ENCODE data around the gene DMD. TPM values are rescaled to one million over a fixed set of nuclear protein-coding genes. Genes with fewer than 3 reads are reported as not detected.

DMD gene
- total RNA-seq, 1 donor from 2014 or later = 22.2 TPM

DNA sequence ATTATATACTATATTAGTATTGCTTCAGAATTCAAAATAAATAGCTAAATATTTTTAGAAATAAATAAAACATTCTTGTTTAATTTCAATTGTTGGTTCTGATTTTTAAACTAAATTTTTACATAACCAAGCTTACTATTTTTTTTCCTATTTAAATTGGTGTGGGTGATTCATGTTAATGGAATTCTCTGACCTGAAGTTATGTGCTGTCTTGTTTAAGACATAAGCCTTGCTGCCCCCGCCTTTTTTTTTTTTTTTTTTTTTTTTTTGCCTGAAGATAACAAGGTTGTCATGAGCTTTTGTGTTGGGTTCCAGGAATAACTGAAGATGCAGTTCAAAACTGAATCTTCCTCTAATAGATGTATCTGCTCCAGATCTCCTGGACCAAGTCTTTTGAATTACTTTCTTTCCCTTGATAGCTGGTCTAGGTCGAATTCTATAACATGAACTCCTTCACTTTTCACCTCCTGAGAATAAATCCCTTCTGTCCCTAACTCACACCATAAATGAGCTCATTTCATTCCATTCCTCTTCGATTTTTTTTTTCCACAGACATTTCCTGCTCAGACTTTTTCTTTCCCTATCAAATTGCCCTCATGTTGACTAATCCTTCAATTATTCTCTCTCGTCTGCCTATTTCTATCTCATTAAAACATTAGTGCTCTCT lies 1878.1 kb downstream of the DMD start:
- H3K4me1 Mint-ChIP-seq (ENCODE audit: low read depth, unreplicated experiment) = peaks cover 13% of the 10 kb centered on the region
- H3K79me2 ChIP-seq (ENCODE audit: insufficient read depth, low read length) = no peaks in the 10 kb centered on the region
- H3K4me2 ChIP-seq (ENCODE audit: low read length) = peak overlapping the region; percentile 78
- peaks cover 3% of the 10 kb centered on the region for H3K4me1 ChIP-seq (ENCODE audit: insufficient read depth, low read length)
- no peaks in the 10 kb centered on the region for H3K27me3 ChIP-seq (ENCODE audit: insufficient read depth, low read length)
- TF ChIP-seq, protein P1, sequence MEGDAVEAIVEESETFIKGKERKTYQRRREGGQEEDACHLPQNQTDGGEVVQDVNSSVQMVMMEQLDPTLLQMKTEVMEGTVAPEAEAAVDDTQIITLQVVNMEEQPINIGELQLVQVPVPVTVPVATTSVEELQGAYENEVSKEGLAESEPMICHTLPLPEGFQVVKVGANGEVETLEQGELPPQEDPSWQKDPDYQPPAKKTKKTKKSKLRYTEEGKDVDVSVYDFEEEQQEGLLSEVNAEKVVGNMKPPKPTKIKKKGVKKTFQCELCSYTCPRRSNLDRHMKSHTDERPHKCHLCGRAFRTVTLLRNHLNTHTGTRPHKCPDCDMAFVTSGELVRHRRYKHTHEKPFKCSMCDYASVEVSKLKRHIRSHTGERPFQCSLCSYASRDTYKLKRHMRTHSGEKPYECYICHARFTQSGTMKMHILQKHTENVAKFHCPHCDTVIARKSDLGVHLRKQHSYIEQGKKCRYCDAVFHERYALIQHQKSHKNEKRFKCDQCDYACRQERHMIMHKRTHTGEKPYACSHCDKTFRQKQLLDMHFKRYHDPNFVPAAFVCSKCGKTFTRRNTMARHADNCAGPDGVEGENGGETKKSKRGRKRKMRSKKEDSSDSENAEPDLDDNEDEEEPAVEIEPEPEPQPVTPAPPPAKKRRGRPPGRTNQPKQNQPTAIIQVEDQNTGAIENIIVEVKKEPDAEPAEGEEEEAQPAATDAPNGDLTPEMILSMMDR (IDR thresholded peaks at IDR 0.05; ENCODE audit: insufficient read depth, low read depth, low read length) = no peak
- no peak for TF ChIP-seq EZH2 (IDR thresholded peaks at IDR 0.05; ENCODE audit: insufficient read depth, low read length)
- H3K27ac Mint-ChIP-seq (ENCODE audit: unreplicated experiment) = peak overlapping the region; percentile 96
- no peaks in the 10 kb centered on the region for H3K36me3 ChIP-seq (ENCODE audit: insufficient read depth, low read length)
- no peaks in the 10 kb centered on the region for H3K9me3 Mint-ChIP-seq (ENCODE audit: unreplicated experiment)
- H3K36me3 Mint-ChIP-seq (ENCODE audit: low read depth, unreplicated experiment) = no peaks in the 10 kb centered on the region
- DNase-seq (ENCODE audit: low read depth) (peak; percentile 84), FAIRE-seq (peak; percentile 92)
- no peak overlapping the region for H3K4me3 Mint-ChIP-seq (ENCODE audit: unreplicated experiment)
- no peak overlapping the region for H2AFZ ChIP-seq (ENCODE audit: low read depth, low read length)
- peak overlapping the region; percentile 76 for H3K9ac ChIP-seq (ENCODE audit: low read length)
- no peaks in the 10 kb centered on the region for H4K20me1 ChIP-seq (ENCODE audit: insufficient read depth, low read length)
- H3K27ac ChIP-seq (ENCODE audit: low read depth, low read length) = peak overlapping the region; percentile 96
- peak overlapping the region; percentile 37 for H3K4me3 ChIP-seq (ENCODE audit: insufficient read depth, low read depth, low read length)
- no peaks in the 10 kb centered on the region for H3K27me3 Mint-ChIP-seq (ENCODE audit: low read depth, unreplicated experiment)
- no peaks in the 10 kb centered on the region for H3K9me3 ChIP-seq (ENCODE audit: insufficient read depth, low read depth, low read length)

DNA sequence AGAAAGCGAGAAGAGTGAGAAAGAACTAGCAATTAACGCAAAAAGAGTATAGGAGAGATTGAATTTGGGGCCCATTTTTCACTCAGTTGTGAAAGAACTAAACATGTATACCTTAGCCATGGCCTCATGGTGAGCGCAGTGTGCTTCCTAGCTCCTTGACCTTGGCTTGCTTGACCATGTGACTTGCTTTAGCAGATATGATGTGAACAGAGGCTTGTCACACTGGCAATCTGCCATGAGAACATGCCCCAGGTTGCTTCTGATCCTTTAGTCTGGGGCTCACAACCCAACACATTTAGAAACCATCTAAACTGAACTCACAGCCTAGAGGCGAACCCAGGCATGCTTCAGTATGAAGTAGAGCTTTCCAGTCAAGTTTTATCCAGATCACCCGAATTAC lies 1879.4 kb downstream of the DMD start:
- TF ChIP-seq EZH2 (IDR thresholded peaks at IDR 0.05; ENCODE audit: insufficient read depth, low read length) = no peak
- TF ChIP-seq, protein P1 (IDR thresholded peaks at IDR 0.05; ENCODE audit: insufficient read depth, low read depth, low read length) = no peak
- DNase-seq (ENCODE audit: low read depth) (no peak), FAIRE-seq (peak; percentile 26)
- no peak overlapping the region for H3K4me3 ChIP-seq (ENCODE audit: insufficient read depth, low read depth, low read length)
- Mint-ChIP-seq H3K9me3 (ENCODE audit: unreplicated experiment) (no peaks in the 10 kb centered on the region), H3K27ac (ENCODE audit: unreplicated experiment) (peak overlapping the region; percentile 89), H3K4me1 (ENCODE audit: low read depth, unreplicated experiment) (peaks cover 13% of the 10 kb centered on the region), H3K4me3 (ENCODE audit: unreplicated experiment) (no peak overlapping the region), H3K27me3 (ENCODE audit: low read depth, unreplicated experiment) (no peaks in the 10 kb centered on the region), H3K36me3 (ENCODE audit: low read depth, unreplicated experiment) (no peaks in the 10 kb centered on the region)
- H3K4me2 ChIP-seq (ENCODE audit: low read length) = no peak overlapping the region
- H3K9ac ChIP-seq (ENCODE audit: low read length) = no peak overlapping the region
- H3K4me1 ChIP-seq (ENCODE audit: insufficient read depth, low read length) = peaks cover 3% of the 10 kb centered on the region
- no peaks in the 10 kb centered on the region for H3K27me3 ChIP-seq (ENCODE audit: insufficient read depth, low read length)
- H3K9me3 ChIP-seq (ENCODE audit: insufficient read depth, low read depth, low read length) = no peaks in the 10 kb centered on the region
- H3K27ac ChIP-seq (ENCODE audit: low read depth, low read length) = peak overlapping the region; percentile 96
- no peak overlapping the region for H2AFZ ChIP-seq (ENCODE audit: low read depth, low read length)
- H3K79me2 ChIP-seq (ENCODE audit: insufficient read depth, low read length) = no peaks in the 10 kb centered on the region
- H4K20me1 ChIP-seq (ENCODE audit: insufficient read depth, low read length) = no peaks in the 10 kb centered on the region
- H3K36me3 ChIP-seq (ENCODE audit: insufficient read depth, low read length) = no peaks in the 10 kb centered on the region

DNA sequence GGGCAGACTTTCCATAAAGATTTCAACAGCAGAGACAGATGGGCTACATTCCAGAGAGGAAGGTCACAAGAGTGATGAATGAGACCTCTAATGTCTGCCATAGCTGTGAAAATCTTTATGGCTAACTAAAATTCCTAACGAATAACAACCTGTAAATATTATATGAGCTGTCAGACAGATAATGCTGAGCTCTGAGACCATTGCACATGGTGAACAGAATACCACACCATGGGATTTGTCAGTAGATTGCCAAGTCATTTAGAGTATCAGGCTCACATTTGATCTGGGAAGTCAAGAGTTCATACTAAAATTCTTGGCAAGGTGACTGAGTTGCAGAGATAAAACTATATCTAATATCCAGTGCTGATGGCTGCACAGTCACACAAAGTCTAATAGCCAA lies 1880.3 kb downstream of the DMD start:
- peak; percentile 98 for FAIRE-seq
- no peaks in the 10 kb centered on the region for H4K20me1 ChIP-seq (ENCODE audit: insufficient read depth, low read length)

More for the DNA sequence above, 1880.3 kb downstream of the DMD start:
- H3K27me3 ChIP-seq (ENCODE audit: insufficient read depth, low read length) = no peaks in the 10 kb centered on the region
- H3K36me3 ChIP-seq (ENCODE audit: insufficient read depth, low read length) = no peaks in the 10 kb centered on the region
- H3K4me1 Mint-ChIP-seq (ENCODE audit: low read depth, unreplicated experiment) = peaks cover 13% of the 10 kb centered on the region
- no peaks in the 10 kb centered on the region for H3K9me3 Mint-ChIP-seq (ENCODE audit: unreplicated experiment)
- H3K27me3 Mint-ChIP-seq (ENCODE audit: low read depth, unreplicated experiment) = no peaks in the 10 kb centered on the region
- no peaks in the 10 kb centered on the region for H3K36me3 Mint-ChIP-seq (ENCODE audit: low read depth, unreplicated experiment)
- no peak overlapping the region for H3K9ac ChIP-seq (ENCODE audit: low read length)
- no peaks in the 10 kb centered on the region for H3K79me2 ChIP-seq (ENCODE audit: insufficient read depth, low read length)
- H3K27ac Mint-ChIP-seq (ENCODE audit: unreplicated experiment) = no peak overlapping the region
- peak; percentile 47 for DNase-seq (ENCODE audit: low read depth)
- no peak overlapping the region for H3K4me2 ChIP-seq (ENCODE audit: low read length)
- no peak overlapping the region for H3K27ac ChIP-seq (ENCODE audit: low read depth, low read length)
- TF ChIP-seq, protein P1 (IDR thresholded peaks at IDR 0.05; ENCODE audit: insufficient read depth, low read depth, low read length) = no peak
- TF ChIP-seq EZH2 (IDR thresholded peaks at IDR 0.05; ENCODE audit: insufficient read depth, low read length) = no peak
- no peak overlapping the region for H3K4me3 ChIP-seq (ENCODE audit: insufficient read depth, low read depth, low read length)
- peaks cover 3% of the 10 kb centered on the region for H3K4me1 ChIP-seq (ENCODE audit: insufficient read depth, low read length)
- H3K9me3 ChIP-seq (ENCODE audit: insufficient read depth, low read depth, low read length) = no peaks in the 10 kb centered on the region
- no peak overlapping the region for H3K4me3 Mint-ChIP-seq (ENCODE audit: unreplicated experiment)
- no peak overlapping the region for H2AFZ ChIP-seq (ENCODE audit: low read depth, low read length)

All from astrocyte (in vitro differentiated cells and primary cell).